Cortex of kidney (tissue), 1 donor: ENCODE results near the gene RPL36.

Source experiments
- DNase-seq: peaks from one replicate; lab custom pipeline; 2025; lab: John Stamatoyannopoulos, UW

Gene RPL36

DNA sequence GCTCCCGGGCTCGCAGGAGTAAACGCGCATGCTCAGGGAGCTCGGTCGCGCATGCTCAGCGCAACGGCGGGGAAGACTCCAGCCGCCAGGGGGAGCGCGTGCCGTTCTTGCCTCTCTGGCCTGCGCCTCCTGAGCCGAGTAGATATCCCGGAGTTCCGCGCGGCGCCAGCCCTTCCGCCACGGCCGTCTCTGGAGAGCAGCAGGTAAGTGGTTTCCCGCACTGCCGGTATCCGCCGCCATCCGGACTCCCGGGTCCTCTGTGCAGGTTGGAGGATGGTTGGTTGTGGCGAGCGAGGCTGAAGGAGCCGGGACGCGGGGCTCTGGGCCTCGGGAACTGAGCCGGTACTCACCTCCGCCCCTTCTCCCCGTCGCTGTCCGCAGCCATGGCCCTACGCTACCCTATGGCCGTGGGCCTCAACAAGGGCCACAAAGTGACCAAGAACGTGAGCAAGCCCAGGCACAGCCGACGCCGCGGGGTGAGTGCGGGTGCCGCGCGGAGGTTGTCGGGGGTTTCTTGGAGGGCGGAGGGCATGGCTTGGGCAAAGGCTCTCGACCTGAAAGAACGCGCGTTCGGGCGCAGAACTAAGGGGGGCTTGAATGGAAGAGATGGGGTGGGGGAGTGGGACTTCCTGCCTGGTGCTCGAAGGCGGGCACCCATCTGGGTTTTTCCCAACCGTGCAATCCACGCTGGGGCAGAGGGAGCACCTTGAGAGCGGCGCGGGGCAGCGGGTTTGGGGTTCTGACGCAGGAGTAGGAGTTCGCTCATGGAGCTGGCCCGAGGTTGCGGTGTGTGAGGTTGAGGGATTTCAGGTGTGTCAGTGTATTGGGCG is at the start of gene RPL36:
Gene RPL36, plus strand, starts transcription at position 171 of the 830 bp plus-strand sequence. Its CDS starts 213 bp downstream, at position 384.
- peak; percentile 83 for DNase-seq

GRCh38 chr19:5641171-5641570 is 48.9 kb upstream of the RPL36 start:
- DNase-seq, result no peak

GRCh38 chr19:5642204-5642603 is 47.9 kb upstream of the RPL36 start:
- DNase-seq, result no peak

- no peak for DNase-seq
Observed at GRCh38 chr19:5643060-5643459, 47.0 kb upstream of the RPL36 start.

- DNase-seq, result no peak
Observed at GRCh38 chr19:5644037-5644436, 46.1 kb upstream of the RPL36 start.

GRCh38 chr19:5645409-5645808 is 44.7 kb upstream of the RPL36 start:
- no peak for DNase-seq

GRCh38 chr19:5646703-5647102 is 43.4 kb upstream of the RPL36 start:
- no peak for DNase-seq

GRCh38 chr19:5648464-5648863 is 41.6 kb upstream of the RPL36 start:
- DNase-seq, result no peak

DNA sequence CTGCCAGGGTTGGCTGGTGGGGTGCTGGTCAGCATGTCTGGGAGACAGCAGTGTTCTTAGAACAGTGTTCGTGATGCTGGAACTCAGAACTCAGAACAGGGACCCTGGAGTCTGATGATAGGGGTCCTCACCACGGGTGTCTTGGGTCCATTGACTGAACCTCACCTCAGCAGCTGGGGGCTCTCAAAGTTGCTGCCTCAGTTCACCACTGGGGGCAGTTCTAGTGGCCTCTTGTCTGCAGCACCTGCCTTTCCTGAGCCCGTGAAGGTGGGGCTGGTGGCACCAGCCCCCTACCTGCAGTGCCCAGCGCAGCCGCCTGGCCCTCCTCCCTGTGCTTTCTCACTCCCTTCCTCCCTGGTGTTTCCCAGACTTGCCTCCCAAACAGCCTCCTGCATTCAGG is 38.7 kb upstream of the RPL36 start:
- no peak for DNase-seq

- DNase-seq, result no peak
Observed at GRCh38 chr19:5652261-5652660, 37.8 kb upstream of the RPL36 start.

DNA sequence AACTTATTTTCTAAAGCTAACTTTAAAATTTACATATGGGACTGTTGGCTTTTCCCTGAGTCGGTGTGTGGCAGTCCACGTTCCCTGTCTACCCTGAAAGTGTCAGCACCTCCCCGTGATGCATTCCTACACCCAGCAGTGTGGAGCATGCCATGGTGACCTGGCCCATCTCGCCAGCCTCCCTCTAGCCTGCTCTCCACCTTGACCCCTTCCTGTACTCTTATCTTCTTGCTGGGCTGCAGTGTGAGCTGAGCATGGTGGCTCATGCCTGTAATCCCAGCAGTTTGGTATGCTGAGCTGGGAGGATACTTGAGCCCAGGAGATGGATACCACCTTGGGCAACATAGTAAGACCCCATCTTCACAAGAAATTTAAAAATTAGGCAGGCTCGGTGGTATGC is 35.2 kb upstream of the RPL36 start:
- no peak for DNase-seq

- no peak for DNase-seq
Observed at GRCh38 chr19:5655412-5655811, 34.7 kb upstream of the RPL36 start.

DNA sequence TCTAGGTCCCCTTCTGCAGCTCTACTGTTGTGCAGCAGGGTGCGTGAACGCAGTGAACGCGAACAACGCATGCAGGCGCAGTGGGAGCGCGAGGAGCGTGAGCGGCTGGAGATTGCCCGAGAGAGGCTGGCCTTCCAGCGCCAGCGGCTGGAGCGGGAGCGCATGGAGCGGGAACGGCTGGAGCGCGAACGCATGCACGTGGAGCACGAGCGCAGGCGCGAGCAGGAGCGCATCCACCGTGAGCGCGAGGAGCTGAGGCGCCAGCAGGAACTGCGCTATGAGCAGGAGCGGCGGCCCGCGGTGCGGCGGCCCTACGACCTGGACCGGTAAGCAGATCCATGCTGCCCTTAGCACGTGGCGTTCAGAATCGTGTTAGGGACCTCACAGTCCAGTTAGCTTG is 28.6 kb upstream of the RPL36 start:
- no peak for DNase-seq

- DNase-seq, result no peak
Observed at GRCh38 chr19:5663904-5664303, 26.2 kb upstream of the RPL36 start.

GRCh38 chr19:5664515-5664914 is 25.6 kb upstream of the RPL36 start:
- no peak for DNase-seq

DNA sequence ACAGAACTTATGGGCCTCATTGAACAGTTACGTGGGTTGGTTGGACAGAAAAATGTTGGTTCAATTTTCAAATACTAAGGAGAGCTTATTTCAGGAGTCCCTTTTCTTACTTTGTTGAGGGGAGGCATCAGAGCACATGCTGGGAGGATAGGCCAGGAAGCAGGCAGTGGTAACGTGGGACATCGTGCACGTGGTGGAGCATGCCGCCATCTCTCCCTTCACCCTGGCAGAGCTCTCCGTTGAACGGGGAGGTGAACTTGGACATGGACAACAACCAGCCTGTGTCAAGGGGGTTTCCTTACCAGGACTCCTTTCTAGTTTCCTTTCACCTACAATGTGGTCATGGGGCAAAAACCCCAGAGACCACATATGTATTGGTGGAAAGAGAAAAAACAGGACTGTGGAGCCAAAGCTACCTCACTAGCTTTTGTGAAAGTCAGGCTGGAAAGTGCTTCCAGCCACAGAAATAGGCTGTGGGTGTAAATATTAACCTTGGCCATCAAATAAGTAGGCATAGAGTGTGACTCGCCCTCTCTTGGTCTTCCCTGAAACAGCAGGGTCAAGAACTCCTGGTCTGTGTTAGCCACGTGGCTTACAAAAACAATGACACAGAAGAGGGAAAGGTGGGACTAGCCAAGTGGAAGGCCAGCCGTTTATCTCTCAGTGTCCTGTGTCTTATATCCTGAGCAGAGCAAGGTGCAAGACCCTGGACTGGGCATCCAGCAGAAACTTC is 24.1 kb upstream of the RPL36 start:
- no peak for DNase-seq

- no peak for DNase-seq
Observed at GRCh38 chr19:5666921-5667610, 23.0 kb upstream of the RPL36 start.

DNA sequence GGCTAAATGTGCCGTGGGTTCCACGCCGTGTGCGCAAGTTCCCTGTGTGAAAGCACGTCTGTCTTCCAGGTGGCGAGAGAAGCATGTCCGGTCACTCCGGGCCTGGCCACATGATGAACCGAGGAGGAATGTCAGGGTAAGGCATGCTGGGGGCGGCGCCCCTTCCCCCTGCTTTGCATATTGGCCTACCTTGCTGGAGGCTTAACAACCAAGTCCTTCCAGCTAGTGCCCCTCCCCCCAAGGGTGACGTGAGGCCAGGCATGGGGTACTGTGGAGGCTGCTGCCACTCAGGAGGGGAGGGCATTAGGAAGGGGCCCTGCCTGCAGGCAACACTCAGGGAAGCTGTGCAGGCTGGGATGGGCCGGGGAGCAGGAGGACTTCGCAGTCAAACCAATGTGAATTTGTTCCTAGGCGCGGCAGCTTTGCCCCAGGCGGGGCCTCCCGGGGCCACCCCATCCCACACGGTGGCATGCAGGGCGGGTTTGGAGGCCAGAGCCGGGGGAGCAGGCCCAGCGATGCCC is 22.3 kb upstream of the RPL36 start:
- no peak for DNase-seq

DNA sequence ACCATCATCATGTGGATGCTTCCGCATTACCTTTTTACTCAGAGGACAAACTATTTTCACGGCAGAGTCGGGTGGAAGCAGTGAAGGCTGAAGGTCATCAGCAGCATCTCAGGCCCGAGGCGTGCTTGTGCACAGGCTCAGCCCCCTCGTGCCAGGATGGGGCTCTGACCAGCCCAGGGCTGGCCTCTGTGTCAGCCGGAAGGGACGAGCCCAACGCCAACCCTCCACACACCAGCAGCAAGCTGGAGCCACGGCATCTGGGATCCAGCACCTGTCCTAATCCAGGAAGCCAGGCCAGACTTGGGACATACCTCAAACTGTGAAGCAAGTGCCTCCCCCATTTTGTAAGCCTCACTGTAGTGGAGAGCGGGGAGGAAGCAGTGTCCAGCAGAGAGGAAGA is 20.9 kb upstream of the RPL36 start:
- DNase-seq, result no peak

DNA sequence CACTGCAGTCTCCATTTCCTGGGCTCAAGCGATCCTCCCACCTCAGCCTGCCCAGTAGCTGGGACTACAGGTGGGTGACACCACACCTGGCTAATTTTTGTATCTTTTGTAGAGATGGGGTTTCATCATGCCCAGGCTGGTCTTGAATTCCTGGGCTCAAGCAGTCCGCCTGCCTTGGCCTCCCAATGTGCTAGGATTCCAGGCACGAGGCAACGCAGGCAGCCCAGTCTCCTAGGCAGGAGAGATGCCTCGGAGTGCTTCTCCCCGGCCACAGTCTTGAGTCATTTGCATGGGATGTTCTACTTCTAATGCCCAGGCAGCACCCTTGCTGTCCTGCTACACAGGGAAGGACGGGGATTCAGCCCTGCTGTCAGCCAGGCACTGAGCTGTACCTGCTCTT is 18.5 kb upstream of the RPL36 start:
- DNase-seq, result no peak

DNA sequence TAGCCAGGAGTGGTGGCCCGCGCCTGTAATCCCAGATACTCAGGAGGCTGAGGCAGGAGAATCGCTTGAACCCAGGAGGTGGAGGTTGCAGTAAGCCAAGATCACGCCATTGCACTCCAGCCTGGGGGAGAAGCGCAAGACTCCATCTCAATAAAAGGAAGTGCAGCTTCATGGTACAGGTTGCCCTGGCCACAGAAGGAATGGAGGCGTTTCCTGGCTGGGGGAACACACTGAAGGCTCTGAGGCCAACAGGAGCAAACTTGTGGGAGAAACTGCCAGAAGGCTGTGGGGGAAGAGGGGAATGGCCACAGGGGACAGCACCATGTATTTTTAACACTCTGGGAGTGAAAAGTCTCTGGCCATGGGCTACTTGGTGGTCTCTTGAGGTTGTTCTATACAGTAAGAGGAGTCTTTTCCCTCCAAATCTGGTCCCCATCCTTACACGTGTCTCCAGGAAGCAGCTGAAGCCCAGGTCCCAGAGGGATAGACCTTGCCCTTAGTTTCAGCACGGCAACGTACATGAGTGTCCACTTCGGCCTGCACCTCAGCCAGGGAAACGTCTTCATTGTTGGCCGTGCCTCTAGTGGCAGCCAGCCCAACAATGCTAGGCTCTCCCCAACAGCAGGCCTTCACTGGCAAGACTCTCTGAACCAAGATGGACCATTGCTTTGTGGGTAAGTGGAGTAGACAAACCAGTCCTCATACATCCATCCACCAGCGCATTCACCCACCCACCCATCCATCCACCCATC is 17.2 kb upstream of the RPL36 start:
- no peak for DNase-seq

GRCh38 chr19:5673752-5674151 is 16.3 kb upstream of the RPL36 start:
- no peak for DNase-seq
